ENCODE measurements around the gene COCH.
"Not testable (repeated sequence)": the region's sequence is repeated elsewhere in the genome, so short reads cannot be mapped to it uniquely, and the experiment has no call there.

COCH gene

DNA sequence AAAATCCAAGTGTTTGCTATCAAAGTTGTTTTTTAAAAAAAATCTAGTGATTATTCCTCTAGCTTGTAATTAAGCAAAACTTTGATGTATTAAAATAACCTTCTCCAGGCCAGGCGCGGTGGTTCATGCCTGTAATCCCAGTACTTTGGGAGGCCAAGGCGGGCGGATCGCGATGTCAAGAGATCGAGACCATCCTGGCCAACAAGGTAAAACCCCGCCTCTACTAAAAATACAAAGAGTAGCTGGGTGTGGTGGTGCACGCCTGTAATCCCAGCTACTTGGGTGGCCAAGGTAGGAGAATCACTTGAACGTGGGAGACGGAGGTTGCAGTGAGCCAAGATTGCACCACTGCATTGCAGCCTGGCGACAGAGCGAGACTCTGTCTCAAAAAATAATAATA is 59.6 kb downstream of the COCH start:
- not testable (repeated sequence) for DNase-seq

DNA sequence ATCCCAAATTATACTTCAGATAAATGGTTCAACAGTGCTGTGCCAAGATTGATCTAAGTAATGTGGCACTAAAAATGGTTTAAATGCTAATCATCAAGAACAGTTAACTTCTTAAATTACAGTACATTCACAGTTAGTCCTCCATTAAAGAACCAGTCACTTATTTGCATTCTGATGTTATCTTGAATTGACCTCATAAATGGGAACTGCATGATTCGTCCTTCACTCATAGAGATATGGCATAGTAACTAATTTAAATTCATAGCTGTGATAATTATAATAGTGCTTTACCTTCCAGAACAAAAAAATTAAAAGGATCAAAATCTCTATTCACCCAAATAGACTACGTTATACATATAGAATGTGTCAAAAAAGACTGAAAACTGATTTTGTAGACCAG is 61.1 kb downstream of the COCH start:
- no peak for DNase-seq

- no peak for DNase-seq
Measured at GRCh38 chr14:30938617-30939016, 64.3 kb downstream of the COCH start.

All from activated CD4-positive, CD25-positive, alpha-beta regulatory T cell treated with anti-CD3 and anti-CD28 coated beads, Interleukin-2, amount 50 U/mL, for 72 hours (primary cell).